Measurements from ENCODE around the gene PDZD2. TPM values are rescaled to one million over a fixed set of nuclear protein-coding genes. Genes with fewer than 3 reads are reported as not detected.
"Not testable (repeated sequence)": the region's sequence is repeated elsewhere in the genome, so short reads cannot be mapped to it uniquely, and the experiment has no call there.

The PDZD2 gene
- polyA plus RNA-seq, 3 donors: 0.10 TPM; not detected in 2

DNA sequence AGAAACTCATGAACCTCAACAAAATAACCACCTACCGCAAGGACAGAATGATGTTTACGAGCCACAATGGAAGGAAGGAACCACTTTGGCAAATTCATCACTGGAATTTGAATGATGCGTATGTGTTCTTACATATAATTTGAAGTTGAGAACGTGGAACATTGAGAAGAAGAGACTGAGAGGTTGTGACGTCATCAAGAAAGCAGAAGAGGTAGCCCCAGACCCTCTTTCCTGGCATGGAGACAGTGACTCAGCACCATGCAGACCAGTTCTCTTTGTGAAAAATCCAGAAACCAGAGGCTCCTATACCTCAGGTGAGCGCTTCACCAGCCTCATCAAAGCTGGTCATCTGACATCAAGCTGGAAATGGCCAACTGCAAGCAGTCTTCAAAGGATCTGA is 124.5 kb downstream of the PDZD2 start:
- peaks cover 0 to 18% (median 2%) of the 10 kb centered on the region in 7 donors for H3K9me3 Mint-ChIP-seq
- Histone ChIP-seq H3K79me2 (ENCODE audit: insufficient read depth, low read length) (no peaks in the 10 kb centered on the region), H3K27ac (ENCODE audit: low read depth in 1 of 2, low read length in 2 of 2) (no peak overlapping the region), H2AFZ (ENCODE audit: insufficient read depth, low read depth, low read length, poor library complexity, severe bottlenecking) (no peak overlapping the region), H3K36me3 (replicated peaks in 1 of 2; ENCODE audit: control insufficient read depth in 1 of 2, insufficient read depth in 2 of 2, low read length in 2 of 2) (no peaks in the 10 kb centered on the region), H3K9me3 (replicated peaks in 1 of 2; ENCODE audit: control insufficient read depth in 1 of 2, insufficient read depth in 1 of 2, low read length in 2 of 2) (peaks cover 0 to 3% of the 10 kb centered on the region in 2 donors), H3K4me1 (ENCODE audit: control insufficient read depth in 1 of 2, insufficient read depth in 2 of 2, low read length in 2 of 2) (no peaks in the 10 kb centered on the region), H3K4me3 (replicated peaks in 1 of 3; ENCODE audit: low read depth in 2 of 3, low read length in 3 of 3) (no peak overlapping the region), H4K20me1 (ENCODE audit: insufficient read depth, low read length) (no peaks in the 10 kb centered on the region), H3K4me2 (replicated peaks; ENCODE audit: extremely low read depth, low read length, poor library complexity, severe bottlenecking) (no peak overlapping the region), H3K9ac (ENCODE audit: insufficient read depth, low read length, poor library complexity, severe bottlenecking) (no peak overlapping the region), H3K27me3 (ENCODE audit: control insufficient read depth in 2 of 2, insufficient read depth in 2 of 2, low read length in 2 of 2) (no peaks in the 10 kb centered on the region)
- TF ChIP-seq, protein P1, sequence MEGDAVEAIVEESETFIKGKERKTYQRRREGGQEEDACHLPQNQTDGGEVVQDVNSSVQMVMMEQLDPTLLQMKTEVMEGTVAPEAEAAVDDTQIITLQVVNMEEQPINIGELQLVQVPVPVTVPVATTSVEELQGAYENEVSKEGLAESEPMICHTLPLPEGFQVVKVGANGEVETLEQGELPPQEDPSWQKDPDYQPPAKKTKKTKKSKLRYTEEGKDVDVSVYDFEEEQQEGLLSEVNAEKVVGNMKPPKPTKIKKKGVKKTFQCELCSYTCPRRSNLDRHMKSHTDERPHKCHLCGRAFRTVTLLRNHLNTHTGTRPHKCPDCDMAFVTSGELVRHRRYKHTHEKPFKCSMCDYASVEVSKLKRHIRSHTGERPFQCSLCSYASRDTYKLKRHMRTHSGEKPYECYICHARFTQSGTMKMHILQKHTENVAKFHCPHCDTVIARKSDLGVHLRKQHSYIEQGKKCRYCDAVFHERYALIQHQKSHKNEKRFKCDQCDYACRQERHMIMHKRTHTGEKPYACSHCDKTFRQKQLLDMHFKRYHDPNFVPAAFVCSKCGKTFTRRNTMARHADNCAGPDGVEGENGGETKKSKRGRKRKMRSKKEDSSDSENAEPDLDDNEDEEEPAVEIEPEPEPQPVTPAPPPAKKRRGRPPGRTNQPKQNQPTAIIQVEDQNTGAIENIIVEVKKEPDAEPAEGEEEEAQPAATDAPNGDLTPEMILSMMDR (IDR thresholded peaks at IDR 0.05): no peak
- peaks cover 0 to 5% (median 0%) of the 10 kb centered on the region in 3 donors for H3K27me3 Mint-ChIP-seq (ENCODE audit: low read depth in 3 of 3)
- intact Hi-C loops (cut with micrococcal nuclease): no loop called here
- H3K36me3 Mint-ChIP-seq: no peaks in the 10 kb centered on the region
- no peak overlapping the region for H3K4me3 Mint-ChIP-seq
- H3K4me1 Mint-ChIP-seq: no peaks in the 10 kb centered on the region
- WGBS (ENCODE audit: insufficient coverage): 100% methylated on average over 3 of the region's 6 CpGs
- DNase-seq: no peak
- H3K27ac Mint-ChIP-seq: no peak overlapping the region

DNA sequence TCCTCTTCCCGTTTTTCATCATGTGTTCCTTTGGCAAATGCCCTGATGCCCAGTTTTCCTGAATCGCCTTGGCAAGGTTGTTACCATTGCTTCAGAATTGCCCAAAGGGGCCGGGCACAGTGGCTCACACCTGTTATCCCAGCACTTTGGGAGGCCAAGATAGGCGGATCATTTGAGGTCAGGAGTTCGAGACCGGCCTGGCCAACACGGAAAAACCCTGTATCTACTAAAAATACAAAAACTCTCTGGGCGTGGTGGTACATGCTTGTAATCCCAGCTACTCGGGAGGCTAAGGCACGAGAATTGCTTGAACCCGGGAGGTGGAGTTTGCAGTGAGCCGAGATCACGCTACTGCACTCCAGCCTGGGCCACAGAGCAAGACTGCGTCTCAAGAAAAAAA is 125.8 kb downstream of the PDZD2 start:
- not testable (repeated sequence) for H3K4me1 Mint-ChIP-seq; H3K27ac Mint-ChIP-seq; H3K9ac ChIP-seq (ENCODE audit: insufficient read depth, low read length, poor library complexity, severe bottlenecking)

More for the DNA sequence above, 125.8 kb downstream of the PDZD2 start:
- H3K36me3 ChIP-seq (replicated peaks in 1 of 2; ENCODE audit: control insufficient read depth in 1 of 2, insufficient read depth in 2 of 2, low read length in 2 of 2); H3K9me3 ChIP-seq (replicated peaks in 1 of 2; ENCODE audit: control insufficient read depth in 1 of 2, insufficient read depth in 1 of 2, low read length in 2 of 2); H4K20me1 ChIP-seq (ENCODE audit: insufficient read depth, low read length); H3K4me2 ChIP-seq (replicated peaks; ENCODE audit: extremely low read depth, low read length, poor library complexity, severe bottlenecking); H3K4me3 Mint-ChIP-seq; DNase-seq; H3K27me3 Mint-ChIP-seq (ENCODE audit: low read depth in 3 of 3); H3K79me2 ChIP-seq (ENCODE audit: insufficient read depth, low read length); H3K4me3 ChIP-seq (replicated peaks in 1 of 3; ENCODE audit: low read depth in 2 of 3, low read length in 3 of 3); H3K27ac ChIP-seq (ENCODE audit: low read depth in 1 of 2, low read length in 2 of 2); H2AFZ ChIP-seq (ENCODE audit: insufficient read depth, low read depth, low read length, poor library complexity, severe bottlenecking); H3K27me3 ChIP-seq (ENCODE audit: control insufficient read depth in 2 of 2, insufficient read depth in 2 of 2, low read length in 2 of 2); H3K36me3 Mint-ChIP-seq; H3K4me1 ChIP-seq (ENCODE audit: control insufficient read depth in 1 of 2, insufficient read depth in 2 of 2, low read length in 2 of 2); intact Hi-C loops (cut with micrococcal nuclease): not testable (repeated sequence)
- 83% methylated on average over 10 of the region's 14 CpGs for WGBS (ENCODE audit: insufficient coverage)
- H3K9me3 Mint-ChIP-seq: peaks cover 0 to 18% (median 3%) of the 10 kb centered on the region in 7 donors

Data from CD14-positive monocyte (primary cell).